ENCODE results near the gene GJA5. TPM values are rescaled to one million over a fixed set of nuclear protein-coding genes. Genes with fewer than 3 reads are reported as not detected.

GJA5 gene
- total and polyA plus RNA-seq, 2 experiments from 2014 or later: 0.24 to 1.7 TPM

GRCh38 chr1:147762233-147763024 is 2.0 kb upstream of the GJA5 start:
- no peak for ATAC-seq

More at GRCh38 chr1:147762233-147763024, 2.0 kb upstream of the GJA5 start:
- Histone ChIP-seq H3K4me1 (ENCODE audit: insufficient read depth) (no peaks in the 10 kb centered on the region), H3K4me3 (no peak overlapping the region), H3K27me3 (ENCODE audit: insufficient read depth) (no peaks in the 10 kb centered on the region), H3K4me2 (no peak overlapping the region), H2AFZ (0 out of 2 replicates have a peak overlapping the region, but pooled peaks have one; percentile 32), H3K79me2 (replicated peaks; ENCODE audit: insufficient read depth) (no peaks in the 10 kb centered on the region), H4K20me1 (replicated peaks; ENCODE audit: insufficient read depth) (no peaks in the 10 kb centered on the region), H3K36me3 (ENCODE audit: insufficient read depth) (no peaks in the 10 kb centered on the region), H3F3A (replicated peaks; ENCODE audit: low read depth) (no peaks in the 10 kb centered on the region), H3K27ac (ENCODE audit: low read depth) (no peak overlapping the region), H3K9me2 (ENCODE audit: insufficient read depth) (0 out of 2 replicates have a peak, but pooled peaks cover 5% of the 10 kb centered on the region)
- TF ChIP-seq ETS1 (IDR thresholded peaks at IDR 0.05): no peak
- no peak for TF ChIP-seq EZH2 (IDR thresholded peaks at IDR 0.05; ENCODE audit: low read depth, unreplicated experiment)
- no peak for TF ChIP-seq ZNF114 (CRISPR knock-in tag; IDR thresholded peaks at IDR 0.05)
- TF ChIP-seq EZH2phosphoT487 (IDR thresholded peaks at IDR 0.05; ENCODE audit: unreplicated experiment): no peak
- TF ChIP-seq ZNF462 (CRISPR knock-in tag; IDR thresholded peaks at IDR 0.05): no peak
- no peak for TF ChIP-seq NANOG (IDR thresholded peaks at IDR 0.05; ENCODE audit: borderline replicate concordance)
- TF ChIP-seq CREB1 (CRISPR knock-in tag; IDR thresholded peaks at IDR 0.05; ENCODE audit: low read depth): no peak
- no peak for TF ChIP-seq STAT1 (IDR thresholded peaks at IDR 0.05; ENCODE audit: unreplicated experiment)
- no peak for TF ChIP-seq POLR2AphosphoS5 (IDR thresholded peaks at IDR 0.05; ENCODE audit: low read depth)
- TF ChIP-seq REST (IDR thresholded peaks at IDR 0.05; ENCODE audit: unreplicated experiment): no peak
- TF ChIP-seq JUNB (IDR thresholded peaks at IDR 0.05; ENCODE audit: unreplicated experiment): no peak
- no peak for TF ChIP-seq CTCF (conservative IDR thresholded peaks at IDR 0.05; ENCODE audit: low read depth in 2 of 2)
- no peak for TF ChIP-seq ZNF331 (CRISPR knock-in tag; IDR thresholded peaks at IDR 0.05; ENCODE audit: low read depth)
- Mint-ChIP-seq H3K27ac (peak overlapping the region; percentile 11; the same call in 1 of the 2 replicates), H3K36me3 (ENCODE audit: low read depth) (no peaks in the 10 kb centered on the region), H3K4me1 (peaks cover 6% of the 10 kb centered on the region; the same call in 2 of the 3 replicates), H3K4me3 (no peak overlapping the region), H3K27me3 (ENCODE audit: insufficient read depth, low read depth, poor library complexity) (no peaks in the 10 kb centered on the region), H3K9me3 (no peaks in the 10 kb centered on the region)
- no peak for DNase-seq (ENCODE audit: low spot score)
